Stimulated activated CD4-positive, alpha-beta T cell treated with anti-CD3 and anti-CD28 coated beads, TNF-alpha, amount 100 ng/mL, for 24 hours (primary cell): ENCODE measurements around the gene MAGEB6.
"Not testable (repeated sequence)": the region's sequence is repeated elsewhere in the genome, so short reads cannot be mapped to it uniquely, and the experiment has no call there.

ENCODE experiments used
- DNase-seq, 3 experiments: peaks; one replicate each; pipeline ENCODE4 v3.0.0-alpha.2; 2020; ENCODE audit warnings: low read depth in 3 of 3

MAGEB6 gene, protein sequence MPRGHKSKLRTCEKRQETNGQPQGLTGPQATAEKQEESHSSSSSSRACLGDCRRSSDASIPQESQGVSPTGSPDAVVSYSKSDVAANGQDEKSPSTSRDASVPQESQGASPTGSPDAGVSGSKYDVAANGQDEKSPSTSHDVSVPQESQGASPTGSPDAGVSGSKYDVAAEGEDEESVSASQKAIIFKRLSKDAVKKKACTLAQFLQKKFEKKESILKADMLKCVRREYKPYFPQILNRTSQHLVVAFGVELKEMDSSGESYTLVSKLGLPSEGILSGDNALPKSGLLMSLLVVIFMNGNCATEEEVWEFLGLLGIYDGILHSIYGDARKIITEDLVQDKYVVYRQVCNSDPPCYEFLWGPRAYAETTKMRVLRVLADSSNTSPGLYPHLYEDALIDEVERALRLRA

DNA sequence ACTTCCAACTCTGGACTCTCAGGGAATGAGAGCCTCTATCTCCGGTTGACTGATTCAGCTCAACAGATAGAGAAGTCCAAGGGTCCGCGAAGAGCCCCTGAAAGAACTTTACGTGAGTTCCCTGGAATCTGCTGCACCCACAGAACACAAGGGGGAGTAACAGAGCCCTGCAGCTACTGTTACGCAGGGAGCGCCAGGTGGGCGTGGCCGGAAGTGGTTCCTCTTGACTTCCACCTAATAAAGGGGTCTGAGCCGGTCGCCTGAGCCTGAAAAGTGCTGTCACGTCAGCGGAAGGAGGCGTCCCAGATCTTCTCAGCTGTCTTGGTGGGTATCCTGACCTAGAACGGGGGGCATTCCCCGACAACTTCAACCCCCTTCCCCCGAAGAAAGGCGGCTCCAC lies at the start of gene MAGEB6:
Gene MAGEB6, plus strand, starts transcription at position 237 of the 400 bp plus-strand sequence. CDS start 1,407 bp downstream, outside the sequence.
- no peak for DNase-seq

DNA sequence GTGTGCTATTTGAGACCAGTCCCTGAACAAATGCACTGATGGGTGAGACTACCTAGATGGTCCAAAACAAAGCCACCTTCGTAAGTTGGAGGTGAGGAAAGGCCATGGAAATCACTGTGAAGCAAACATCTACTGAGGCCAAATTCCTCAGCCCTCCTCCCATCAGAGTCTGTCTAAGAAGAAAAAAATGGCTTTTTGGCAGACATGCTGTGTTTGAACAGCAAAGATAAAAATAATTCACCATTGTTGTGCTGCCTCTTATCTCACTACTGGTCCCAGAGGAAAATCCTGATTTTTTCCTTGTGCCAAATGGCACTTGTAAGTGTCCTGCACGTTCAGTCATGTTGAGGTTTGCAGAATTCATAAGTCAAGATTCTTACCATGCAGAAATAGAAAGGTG lies 46.2 kb upstream of the MAGEB6 start:
- no peak for DNase-seq

DNA sequence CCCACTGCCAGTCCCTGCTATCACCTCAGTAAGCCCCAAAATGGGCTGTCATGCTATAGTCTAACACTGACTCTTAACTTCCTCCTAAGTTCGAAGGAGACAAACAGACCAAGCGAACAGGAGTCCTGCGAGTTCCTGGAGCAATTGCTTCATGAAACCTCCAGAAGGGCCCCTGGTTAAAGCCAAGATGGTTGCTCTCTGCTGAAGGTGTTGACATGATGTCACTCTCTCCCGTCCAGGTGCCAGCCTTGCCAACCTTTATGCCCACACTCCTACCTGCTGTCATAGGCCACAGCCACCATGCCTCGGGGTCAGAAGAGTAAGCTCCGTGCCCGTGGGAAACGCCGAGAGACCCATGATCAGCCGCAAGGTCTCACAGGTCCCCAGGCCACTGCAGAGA lies 31.9 kb upstream of the MAGEB6 start, which contains the start of gene MAGEB6B:
Gene MAGEB6B, plus strand, starts transcription at position 301 of the 400 bp plus-strand sequence. Its CDS starts 0 bp downstream, at position 301.
- DNase-seq: no peak

DNA sequence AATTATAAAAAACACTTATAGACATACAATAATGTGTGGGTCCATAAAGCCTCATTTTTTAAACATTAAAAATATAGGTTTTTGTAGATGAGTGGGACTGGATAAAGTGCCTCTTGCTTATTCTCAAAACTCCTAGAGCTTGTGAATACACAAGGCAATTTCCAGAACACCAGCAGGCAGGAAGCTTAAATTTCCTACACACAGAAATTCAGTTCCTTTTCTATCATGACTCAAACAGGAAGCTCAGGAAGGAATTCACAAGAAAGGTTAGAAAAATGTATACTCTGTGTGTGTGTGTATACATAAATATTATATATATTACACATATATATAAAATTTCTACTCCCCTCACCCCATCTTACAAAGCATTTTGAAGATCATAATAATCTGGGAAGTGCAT lies 11.3 kb downstream of the MAGEB6 start:
- DNase-seq: no peak

DNA sequence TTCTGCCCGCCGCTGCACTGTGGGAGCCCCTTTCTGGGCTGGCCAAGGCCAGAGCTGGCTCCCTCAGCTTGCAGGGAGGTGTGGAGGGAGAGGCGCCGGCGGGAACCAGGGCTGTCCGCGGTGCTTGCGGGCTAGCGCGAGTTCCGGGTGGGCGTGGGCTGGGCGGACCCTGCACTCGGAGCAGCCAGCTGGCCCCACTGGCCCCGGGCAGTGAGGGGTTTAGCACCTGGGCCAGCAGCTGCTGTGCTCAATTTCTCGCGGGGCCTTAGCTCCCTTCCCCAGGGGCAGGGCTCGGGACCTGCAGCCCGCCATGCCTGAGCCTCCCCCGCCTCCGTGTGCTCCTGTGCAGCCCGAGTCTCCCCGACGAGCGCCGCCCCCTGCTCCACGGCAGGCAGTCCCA lies 12.5 kb downstream of the MAGEB6 start:
- DNase-seq: not testable (repeated sequence)

DNA sequence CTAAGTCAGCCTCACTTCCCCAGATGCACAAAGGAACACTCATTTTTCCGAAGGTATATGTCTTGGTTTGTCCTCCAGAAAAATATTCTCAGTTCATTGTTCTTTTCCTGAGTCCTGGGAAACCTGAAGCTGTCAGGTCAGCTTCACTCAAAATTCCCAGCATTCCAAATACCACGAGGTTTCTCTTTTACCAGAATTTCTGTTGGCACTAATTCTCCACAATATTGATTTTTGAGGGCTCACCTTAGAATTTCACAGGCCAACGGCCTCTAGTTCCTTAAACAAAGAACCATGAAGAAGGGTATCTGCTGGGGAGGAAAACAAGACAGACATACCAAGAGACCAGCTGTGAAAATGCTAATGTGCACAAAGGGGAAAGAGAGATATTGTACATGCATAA lies 15.8 kb downstream of the MAGEB6 start:
- no peak for DNase-seq

DNA sequence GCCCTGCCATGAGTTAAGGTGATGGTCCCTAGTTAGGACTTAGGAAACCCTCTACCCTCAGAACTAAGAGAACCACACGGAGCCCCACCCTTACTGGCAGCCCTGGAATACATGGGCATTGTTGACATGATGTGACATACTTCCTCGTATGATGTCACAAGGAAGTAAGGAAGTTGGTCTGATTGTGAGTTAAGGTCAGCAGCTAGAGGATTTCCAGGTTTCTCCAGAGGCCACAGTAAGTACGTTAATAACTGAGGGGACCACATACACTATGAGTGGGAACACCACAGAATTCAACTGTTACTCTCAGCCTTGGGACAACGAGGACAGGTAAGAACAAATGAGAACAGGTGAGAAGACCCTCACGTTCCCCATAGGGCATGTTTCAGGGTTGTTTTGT lies 23.6 kb downstream of the MAGEB6 start, which contains the start of gene MAGEB5:
Gene MAGEB5, plus strand, starts transcription at position 301 of the 400 bp plus-strand sequence. CDS start 1,133 bp downstream, outside the sequence.
- DNase-seq: no peak

- DNase-seq: no peak
Measured at GRCh38 chrX:26219351-26219750, 27.1 kb downstream of the MAGEB6 start.

DNA sequence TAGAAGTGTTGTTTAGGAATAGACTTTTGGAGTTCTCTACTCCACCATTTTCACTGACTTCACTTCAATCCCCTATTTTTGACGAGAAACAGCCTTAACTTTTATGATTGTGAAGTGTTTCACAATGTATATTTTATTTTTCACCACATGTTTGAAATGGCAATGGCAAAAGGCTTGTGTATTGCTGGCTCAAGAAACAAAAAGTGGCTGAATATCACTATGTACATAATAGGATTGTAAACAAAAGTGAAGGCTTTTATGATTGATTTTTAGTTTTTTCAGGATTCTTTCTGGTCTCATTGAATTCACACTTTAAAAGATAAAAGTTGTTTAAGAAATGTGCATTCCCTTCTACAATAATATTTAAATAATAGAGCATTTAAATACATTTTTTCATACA lies 41.9 kb downstream of the MAGEB6 start:
- no peak for DNase-seq
